M059J (cell line): ENCODE results near the gene AHNAK2. TPM values are rescaled to one million over a fixed set of nuclear protein-coding genes. Genes with fewer than 3 reads are reported as not detected.

Source experiments
- DNase-seq: peaks from one replicate; pipeline ENCODE4 v3.0.0-alpha.2; 2012; ENCODE audit warnings: low read depth
- total RNA-seq: library from RNA; depleted of rRNA; stranded (reverse); fragments of >200 nt; shearing (Covaris generic); gene quantifications from 2 replicates; pipeline ENCODE4 v1.2.3, GENCODE V29; 2014; rRNA removed

The AHNAK2 gene
- 3.2 and 4.7 TPM in 2 replicates for total RNA-seq

DNA sequence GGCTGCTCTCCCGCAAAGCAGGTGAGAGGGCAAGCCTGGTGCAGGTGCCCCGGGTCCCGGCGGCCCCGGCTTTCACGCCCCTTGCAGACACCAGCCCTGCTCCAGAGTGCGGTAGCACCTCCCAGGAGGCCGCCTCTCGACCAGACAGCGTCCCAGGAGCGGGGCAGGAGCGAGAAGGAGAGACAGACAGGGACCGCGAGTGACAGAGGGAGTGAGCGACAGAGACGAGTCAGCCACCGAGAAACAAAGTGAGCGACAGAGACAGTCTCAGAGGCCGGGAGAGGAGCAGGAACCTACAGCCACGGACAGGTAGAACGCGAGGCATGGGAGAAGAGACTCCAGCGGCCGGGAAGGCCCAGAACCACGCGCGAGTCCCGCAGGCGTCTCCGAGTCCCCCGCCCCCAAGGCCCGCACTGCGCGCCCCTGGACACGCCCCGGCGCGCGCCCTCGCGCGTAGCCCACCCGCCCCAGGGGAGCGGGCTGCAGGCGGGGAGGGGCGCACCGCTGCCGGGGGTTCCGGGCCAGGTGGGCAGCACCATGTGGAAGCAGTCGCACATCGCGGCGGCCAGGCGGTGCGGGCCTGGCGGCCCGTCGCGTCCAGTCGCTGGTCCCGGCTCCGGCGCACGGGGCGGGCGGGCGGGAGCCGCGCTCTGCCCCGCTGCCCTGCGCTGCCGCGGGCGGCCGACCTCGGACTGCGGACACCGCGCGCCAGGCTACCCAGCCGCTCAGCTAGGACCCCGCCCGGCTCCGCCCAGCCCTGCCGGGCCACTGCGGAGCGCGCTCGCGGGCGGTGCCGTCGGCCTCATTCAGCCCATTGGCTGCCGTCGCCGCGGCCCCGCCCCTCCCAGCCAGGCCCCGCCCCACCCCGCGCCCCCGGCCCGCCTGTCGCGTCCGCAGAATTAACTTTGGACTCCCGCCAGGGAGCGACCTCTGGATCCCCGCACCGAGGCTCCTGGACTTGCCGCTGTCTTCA lies at the start of gene AHNAK2:
Gene AHNAK2, minus strand, starts transcription at position 694 of the 973 bp plus-strand sequence. Its CDS starts 137 bp downstream, at position 557.
- DNase-seq, result peak; percentile 52

- peak; percentile 51 for DNase-seq
Measured at GRCh38 chr14:105027718-105028117, 49.5 kb upstream of the AHNAK2 start.

GRCh38 chr14:105026802-105027563 lies 48.8 kb upstream of the AHNAK2 start:
- peak; percentile 77 for DNase-seq

DNA sequence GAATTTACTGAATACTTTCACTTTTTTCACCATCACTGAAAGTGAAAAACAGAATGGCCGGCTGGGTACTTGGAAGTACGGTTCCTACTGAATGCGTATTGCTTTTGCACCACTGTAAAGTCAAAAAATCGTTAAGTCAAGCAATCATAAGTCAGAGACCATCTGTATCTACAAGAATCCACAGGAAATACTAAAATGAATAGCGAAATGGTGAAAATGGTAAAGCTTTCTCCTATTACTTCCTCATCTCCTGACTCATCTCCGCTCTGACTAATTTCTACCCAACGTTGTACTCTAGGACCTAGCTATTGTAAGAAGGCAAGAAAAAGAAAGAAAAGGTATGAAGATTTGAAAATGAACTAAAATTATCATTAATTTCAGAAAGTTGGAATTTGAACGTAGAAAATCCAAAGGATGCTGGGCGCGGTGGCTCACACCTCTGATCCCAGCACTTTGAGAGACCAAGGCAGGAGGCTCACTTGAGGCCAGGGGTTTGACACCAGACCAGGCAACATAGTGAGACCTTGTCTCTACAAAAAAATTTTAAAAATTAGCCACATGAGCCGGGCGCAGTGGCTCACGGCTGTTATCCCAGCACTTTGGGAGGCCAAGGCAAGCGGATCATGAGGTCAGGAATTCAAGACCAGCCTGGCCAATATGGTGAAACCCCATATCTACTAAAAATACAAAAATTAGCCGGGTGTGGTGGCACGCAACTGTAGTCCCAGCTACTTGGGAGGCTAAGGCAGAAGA lies 48.0 kb upstream of the AHNAK2 start:
- DNase-seq, result peak; percentile 77

DNA sequence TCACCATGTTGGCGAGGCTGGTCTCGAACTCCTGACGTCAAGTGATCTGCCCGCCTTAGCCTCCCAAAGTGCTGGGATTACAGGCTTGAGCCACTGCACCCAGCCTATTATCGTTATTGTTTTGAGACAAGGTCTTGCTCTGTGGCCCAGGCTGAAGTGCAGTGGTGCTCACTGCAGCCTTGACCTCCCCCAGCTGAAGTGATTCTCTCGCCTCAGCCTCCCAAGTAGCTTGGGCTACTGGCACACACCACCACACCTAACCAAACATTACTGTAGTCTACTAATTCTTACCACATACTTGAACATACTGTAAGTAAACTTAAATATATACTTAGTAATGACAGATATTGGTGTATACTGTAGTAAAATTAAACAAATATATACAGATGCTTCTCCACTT lies 47.3 kb upstream of the AHNAK2 start:
- no peak for DNase-seq

DNA sequence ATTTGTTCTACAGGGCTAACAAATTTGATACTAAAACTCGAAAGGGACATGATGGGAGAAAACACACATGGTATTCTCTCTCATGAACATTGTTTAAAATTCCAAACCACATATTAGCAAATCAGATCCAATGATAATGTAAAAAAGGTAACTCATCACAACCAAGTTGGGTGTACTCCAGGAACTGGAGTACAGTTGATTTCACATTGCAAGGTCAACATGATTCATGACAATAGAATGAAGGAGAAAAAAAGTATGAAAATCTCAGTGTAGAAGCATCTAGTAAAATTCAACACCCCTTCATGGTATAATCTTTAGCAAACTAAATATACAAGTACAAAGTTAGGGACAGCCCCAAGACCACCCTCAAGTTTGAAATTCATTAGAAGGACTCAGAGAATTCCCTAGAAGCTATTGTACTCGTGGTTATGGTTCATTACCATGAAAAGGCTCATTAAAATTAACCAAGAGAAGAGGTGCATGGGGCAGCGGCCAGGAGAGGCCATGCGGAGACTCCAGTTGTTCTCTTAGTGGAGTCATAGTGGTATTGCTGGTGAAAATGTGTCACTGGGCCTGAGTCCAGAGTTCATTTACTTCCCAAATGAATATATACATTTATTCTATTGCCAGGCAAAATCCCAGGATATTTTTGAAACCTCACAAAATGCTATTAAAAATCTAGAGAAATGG lies 45.8 kb upstream of the AHNAK2 start:
- DNase-seq, result peak; percentile 89

DNA sequence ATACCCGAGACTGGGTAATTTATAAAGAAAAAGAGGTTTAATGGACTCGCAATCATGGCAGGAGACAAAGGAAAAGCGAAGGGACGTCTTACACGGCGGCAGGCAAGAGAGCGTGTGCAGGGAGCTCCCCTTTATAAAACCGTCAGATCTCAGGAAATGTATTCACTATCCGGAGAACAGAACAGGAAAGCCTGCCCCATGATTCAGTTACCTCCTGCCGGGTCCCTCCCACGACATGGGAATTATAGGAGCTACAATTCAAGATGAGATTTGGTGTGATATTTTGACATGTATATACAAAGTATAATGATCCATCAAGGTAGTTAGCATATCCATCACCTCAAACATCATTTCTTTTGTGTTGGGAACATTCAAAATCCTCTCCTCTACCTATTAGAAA lies 45.0 kb upstream of the AHNAK2 start:
- DNase-seq, result peak; percentile 45

- DNase-seq, result peak; percentile 29
Measured at GRCh38 chr14:105022276-105022670, 44.1 kb upstream of the AHNAK2 start.

DNA sequence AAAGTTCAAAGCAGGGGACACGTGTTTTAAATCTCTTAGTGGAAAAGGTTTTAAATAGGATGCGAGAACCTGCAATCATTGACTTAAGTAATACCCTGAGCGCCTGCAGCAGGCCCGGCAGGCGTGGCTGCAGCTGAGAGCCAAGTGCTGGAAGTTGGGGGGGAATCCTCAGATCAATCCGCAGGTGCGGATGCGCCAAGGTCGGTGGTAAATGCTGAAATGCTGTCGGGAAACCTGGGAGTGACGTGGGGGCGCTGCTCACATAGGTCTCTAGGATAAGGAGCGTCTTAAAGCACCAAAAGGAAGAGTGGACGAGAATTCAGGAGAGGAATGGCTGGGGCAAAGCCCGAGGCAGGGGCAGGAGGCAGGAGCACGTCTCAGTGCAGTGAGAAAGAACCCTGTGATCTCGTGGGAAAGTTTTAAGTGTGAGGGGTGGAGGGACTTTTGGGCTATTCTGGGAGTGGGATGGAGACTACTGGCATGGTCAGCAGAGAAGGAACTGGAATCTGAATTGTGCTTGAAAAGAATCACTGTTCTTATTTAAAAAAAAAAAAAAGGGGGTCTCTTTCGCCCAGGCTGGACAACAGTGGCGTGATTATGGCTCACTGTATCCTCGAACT lies 43.6 kb upstream of the AHNAK2 start:
- DNase-seq, result peak; percentile 43

DNA sequence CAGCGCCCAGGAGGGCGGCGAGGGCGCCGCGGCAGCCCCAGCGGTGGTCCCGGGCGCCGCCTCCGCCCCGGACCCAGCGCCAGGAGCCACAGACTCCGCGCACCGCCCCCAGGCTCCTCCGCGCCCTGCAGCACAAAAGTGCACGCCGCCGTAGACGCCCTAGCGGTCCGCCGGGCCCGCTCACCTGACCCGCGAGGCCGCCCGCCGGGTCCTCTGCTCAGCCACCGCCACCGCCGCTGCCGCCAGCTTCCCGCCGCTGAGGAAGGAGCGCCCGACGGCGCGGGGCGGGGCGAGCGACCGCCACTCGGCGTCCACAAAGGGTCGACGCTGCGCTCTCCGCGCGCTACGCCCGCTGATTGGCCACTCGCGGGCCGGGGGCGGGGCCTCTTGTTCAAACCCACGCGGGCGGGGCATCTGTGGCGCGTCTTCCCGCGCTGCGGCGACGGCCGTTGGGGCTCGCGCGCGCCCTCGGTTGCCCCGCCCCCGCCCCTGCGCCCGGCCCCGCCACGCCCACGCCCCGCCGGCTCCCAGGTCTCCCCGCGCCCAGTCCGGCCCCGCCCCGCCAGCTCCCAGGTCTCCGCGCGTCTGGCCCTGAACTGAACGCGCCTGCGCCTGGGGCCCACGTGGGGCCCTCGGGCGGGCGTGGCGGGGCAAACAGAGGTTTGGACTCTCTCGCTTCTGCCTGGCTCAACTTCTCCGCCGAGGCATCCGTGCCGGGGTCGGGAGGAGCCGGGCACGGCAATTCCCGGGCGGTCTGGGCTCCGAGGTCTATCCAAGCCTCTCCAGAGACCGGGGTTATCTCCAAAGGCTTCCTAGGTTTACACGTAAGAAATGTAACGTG lies 42.9 kb upstream of the AHNAK2 start, which contains the start of gene CDCA4:
Gene CDCA4, minus strand, starts transcription at position 269 of the 841 bp plus-strand sequence. CDS start 9,154 bp downstream, outside the sequence.
- peak; percentile 91 for DNase-seq

- DNase-seq, result peak; percentile 25
Measured at GRCh38 chr14:105019861-105020814, 42.0 kb upstream of the AHNAK2 start.

DNA sequence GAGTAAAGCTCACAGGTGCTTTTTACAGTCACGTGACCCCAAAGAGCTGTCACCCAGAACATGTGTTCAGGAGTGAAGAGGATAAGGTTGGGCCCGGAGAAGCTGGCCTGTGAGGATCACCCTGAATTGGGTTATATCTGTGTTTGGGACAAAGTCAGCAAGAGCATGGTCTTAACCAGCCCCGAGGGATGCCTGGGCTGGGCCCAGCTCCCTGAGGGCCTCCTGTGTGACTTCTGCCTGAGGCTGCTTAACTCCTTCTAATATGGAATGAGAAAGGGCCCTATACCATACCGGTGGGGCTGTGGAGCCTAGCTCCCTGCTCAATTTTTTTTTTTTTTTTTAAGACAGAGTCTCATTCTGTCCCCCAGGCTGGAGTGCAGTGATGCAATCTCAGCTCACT lies 40.2 kb upstream of the AHNAK2 start:
- no peak for DNase-seq

GRCh38 chr14:105015905-105016304 lies 37.7 kb upstream of the AHNAK2 start:
- DNase-seq, result no peak

DNA sequence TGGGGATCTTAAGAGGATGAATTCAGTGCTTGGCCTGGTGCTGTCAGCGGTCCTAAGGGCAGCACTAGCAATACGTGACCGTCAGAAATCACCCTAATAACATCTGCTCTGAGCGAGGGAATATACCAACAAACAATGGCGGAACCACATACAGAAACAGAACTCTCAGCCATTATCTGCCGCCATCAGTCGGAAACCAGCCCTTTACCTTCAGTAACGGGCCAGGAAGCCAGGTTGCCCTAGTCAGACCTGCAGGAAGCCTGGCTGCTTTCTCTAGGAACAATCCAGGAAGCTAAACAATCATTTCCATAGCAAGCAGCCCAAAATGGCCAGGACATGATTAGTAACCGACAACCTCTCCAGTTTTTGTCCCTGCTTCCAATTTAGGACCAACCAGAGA lies 37.1 kb upstream of the AHNAK2 start:
- DNase-seq, result no peak

DNA sequence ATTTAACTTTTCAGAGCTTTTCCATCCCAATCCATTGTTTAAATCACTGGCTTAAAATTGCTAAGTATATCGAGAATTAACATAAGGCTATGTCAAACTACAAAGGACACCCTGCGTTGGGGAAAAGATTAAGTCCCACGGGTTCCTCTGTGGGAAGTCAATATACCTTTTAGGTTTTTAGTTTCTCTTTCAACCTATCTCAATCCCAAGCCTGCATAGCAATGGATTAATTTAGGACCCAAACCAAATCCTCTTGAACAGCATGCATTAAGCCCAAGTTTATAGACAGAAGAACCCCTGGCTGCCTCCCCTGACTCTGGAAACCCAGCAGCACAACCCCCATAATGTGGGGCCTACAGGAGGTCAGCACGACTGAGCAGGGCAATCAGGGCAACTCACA lies 36.5 kb upstream of the AHNAK2 start:
- DNase-seq, result no peak

DNA sequence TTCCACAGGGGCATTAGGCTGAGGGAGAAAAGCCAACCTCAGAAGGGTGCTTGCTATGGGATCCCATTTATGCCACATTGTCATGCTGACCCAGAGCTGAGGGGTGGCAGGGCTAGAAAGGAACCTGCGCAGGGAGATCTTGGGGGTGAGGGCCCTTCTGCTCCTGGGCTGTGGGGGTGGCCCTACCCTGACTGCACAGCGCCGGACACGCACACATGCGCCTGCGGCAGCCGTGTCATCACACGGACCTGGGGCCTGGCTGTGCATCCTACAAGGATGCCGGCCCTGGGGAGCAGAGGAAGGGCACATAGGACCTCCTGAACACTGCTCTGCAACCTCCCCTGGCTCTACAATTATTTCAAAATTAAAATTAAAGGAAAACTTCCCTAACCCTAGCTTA lies 35.9 kb upstream of the AHNAK2 start:
- DNase-seq, result no peak

DNA sequence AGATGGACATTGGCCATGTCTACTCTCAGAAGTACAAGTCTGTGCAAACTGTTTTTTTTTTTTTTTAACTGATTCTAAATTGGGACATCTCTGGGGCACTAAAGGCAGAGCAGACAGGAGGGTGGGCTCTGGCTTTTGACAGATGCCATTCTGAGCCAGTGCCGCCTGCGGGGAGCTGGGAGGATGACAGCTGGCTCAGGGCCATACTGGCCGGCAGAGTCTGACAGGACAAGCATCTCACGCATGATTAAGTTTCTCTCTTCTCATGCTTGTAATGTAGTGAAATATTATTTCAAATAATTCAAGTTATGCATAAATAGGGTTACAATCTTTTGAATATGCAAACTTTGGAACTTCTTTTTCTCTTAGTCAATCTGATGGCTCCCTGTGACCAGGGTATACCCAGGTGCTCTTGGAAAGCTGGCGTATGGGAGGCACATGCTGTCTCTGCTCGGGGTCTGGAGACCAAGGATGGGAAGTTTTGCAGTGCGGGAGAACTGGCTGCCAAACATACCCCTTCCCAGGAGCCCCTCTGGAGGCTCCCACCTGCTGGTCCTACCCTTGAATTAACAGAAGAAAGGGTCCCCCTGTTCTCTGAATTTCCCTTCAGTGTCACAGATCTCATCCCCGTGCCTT lies 35.1 kb upstream of the AHNAK2 start:
- DNase-seq, result peak; percentile 9
